GM23338 (cell line): ENCODE data around the gene AP5S1. TPM values are rescaled to one million over a fixed set of nuclear protein-coding genes. Genes with fewer than 3 reads are reported as not detected.

ENCODE experiments used
- EZH2 ChIP-seq: fragments of 200-600 bp; sonication (generic); IDR thresholded peaks from one replicate; pipeline ENCODE4 v1.8.0; 2017; ENCODE audit warnings: antibody characterized with exemption, mild to moderate bottlenecking, low read depth; ENCODE audit not compliant: unreplicated experiment
- EZH2phosphoT487 ChIP-seq: fragments of 200-600 bp; sonication (generic); IDR thresholded peaks from one replicate; pipeline ENCODE4 v1.8.1; 2018; ENCODE audit warnings: antibody characterized with exemption; ENCODE audit not compliant: unreplicated experiment
- JUNB ChIP-seq: IDR thresholded peaks from one replicate; pipeline ENCODE4 v1.6.1; 2016; ENCODE audit warnings: antibody characterized with exemption; ENCODE audit not compliant: unreplicated experiment
- NANOG ChIP-seq: IDR thresholded peaks from 2 replicates; pipeline ENCODE4 v1.6.1; 2016; ENCODE audit warnings: antibody characterized with exemption, borderline replicate concordance
- STAT1 ChIP-seq: IDR thresholded peaks from one replicate; pipeline ENCODE4 v1.6.1; 2016; ENCODE audit warnings: antibody characterized with exemption; ENCODE audit not compliant: unreplicated experiment
- ZNF114 ChIP-seq: fragments of 250-450 bp; sonication (Bioruptor Pico); IDR thresholded peaks from 2 replicates; pipeline ENCODE4 v1.5.0; 2020; ENCODE audit warnings: mild to moderate bottlenecking, moderate library complexity
- ZNF462 ChIP-seq: fragments of 250-450 bp; sonication (Bioruptor Pico); IDR thresholded peaks from 2 replicates; pipeline ENCODE4 v1.5.0; 2020; ENCODE audit warnings: mild to moderate bottlenecking, moderate library complexity
- polyA plus RNA-seq: library from polyadenylated mRNA; unstranded; fragments of >200 nt; fragmentation: Nextera tagmentation; extraction: Ambion mirVana; gene quantifications from 2 replicates; pipeline ENCODE4 v1.2.1, GENCODE V29; 2016
- total RNA-seq: library from RNA; depleted of rRNA; stranded (reverse); fragments of >200 nt; shearing (Covaris generic); gene quantifications from 2 replicates; pipeline ENCODE4 v1.2.3, GENCODE V29; 2014
- TF ChIP-seq, protein P1 (sequence below): IDR thresholded peaks from 2 replicates; pipeline ENCODE4 v1.6.1; 2016; ENCODE audit warnings: antibody characterized with exemption

Gene AP5S1
- total and polyA plus RNA-seq, 2 experiments from 2014 or later: 1.8 to 2.8 TPM

GRCh38 chr20:3794701-3795420, 25.5 kb upstream of the AP5S1 start (continued):
- no peak for TF ChIP-seq ZNF462 (CRISPR knock-in tag)
- TF ChIP-seq EZH2phosphoT487: no peak
- TF ChIP-seq, protein P1, sequence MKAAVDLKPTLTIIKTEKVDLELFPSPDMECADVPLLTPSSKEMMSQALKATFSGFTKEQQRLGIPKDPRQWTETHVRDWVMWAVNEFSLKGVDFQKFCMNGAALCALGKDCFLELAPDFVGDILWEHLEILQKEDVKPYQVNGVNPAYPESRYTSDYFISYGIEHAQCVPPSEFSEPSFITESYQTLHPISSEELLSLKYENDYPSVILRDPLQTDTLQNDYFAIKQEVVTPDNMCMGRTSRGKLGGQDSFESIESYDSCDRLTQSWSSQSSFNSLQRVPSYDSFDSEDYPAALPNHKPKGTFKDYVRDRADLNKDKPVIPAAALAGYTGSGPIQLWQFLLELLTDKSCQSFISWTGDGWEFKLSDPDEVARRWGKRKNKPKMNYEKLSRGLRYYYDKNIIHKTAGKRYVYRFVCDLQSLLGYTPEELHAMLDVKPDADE: no peak
- TF ChIP-seq NANOG: no peak
- no peak for TF ChIP-seq ZNF114
- TF ChIP-seq EZH2: no peak
- no peak for TF ChIP-seq STAT1
- no peak for TF ChIP-seq JUNB
